Non-pigmented ciliary epithelial cell (primary cell): ENCODE data around the gene TANC1.

Experiments used
- DNase-seq: peaks from one replicate; pipeline ENCODE4 v3.0.0-alpha.2; 2010; ENCODE audit warnings: low read depth

TANC1 gene

GRCh38 chr2:159196393-159196925, 228.0 kb downstream of the TANC1 start:
- no peak for DNase-seq

- DNase-seq: no peak
Observed at GRCh38 chr2:159199236-159199635, 230.8 kb downstream of the TANC1 start.

- no peak for DNase-seq
Observed at GRCh38 chr2:159199761-159200465, 231.5 kb downstream of the TANC1 start.

DNA sequence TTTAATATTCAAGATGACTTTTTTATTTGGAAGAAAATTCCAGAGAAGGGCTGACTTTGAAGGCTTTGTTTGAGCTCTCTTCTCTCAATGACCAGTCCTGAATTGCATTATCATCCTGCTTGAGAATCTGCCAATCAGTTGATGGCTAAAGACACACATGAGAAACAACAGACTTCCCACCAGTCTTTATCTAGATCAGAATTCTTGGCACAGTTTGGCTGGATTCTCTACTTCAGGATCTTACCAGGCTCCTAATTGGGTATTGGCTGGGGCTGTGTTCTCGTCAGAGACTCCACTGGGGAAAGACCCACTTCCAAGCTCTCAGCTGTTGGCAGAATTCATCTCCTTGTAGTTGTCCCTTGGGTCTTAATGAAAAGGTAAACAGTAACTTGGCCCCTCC, 232.1 kb downstream of the TANC1 start:
- no peak for DNase-seq

GRCh38 chr2:159201360-159202063, 233.1 kb downstream of the TANC1 start:
- DNase-seq: no peak

GRCh38 chr2:159202568-159203071, 234.2 kb downstream of the TANC1 start:
- DNase-seq: peak; percentile 100

- no peak for DNase-seq
Observed at GRCh38 chr2:159204381-159205144, 236.1 kb downstream of the TANC1 start.

GRCh38 chr2:159206736-159207380, 238.4 kb downstream of the TANC1 start:
- DNase-seq: no peak

DNA sequence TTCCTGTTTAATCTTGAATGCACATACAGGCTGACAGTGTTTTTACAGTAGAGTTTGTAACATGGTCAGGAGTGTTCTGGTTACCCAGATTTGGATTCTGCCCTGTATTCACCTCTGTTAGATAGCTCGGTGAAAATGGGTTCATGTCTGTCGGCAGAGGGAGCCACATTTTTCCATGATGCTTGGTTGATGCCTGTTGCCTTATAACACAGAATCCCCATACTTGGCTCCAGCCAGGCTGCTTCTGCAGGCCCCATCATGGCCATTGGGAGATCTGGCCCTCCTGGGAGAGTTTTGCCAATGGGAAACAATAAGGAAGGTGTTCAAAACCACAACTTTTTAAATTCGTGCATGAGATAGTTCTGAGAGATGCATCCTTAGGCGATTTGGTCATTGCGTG, 240.0 kb downstream of the TANC1 start:
- no peak for DNase-seq

DNA sequence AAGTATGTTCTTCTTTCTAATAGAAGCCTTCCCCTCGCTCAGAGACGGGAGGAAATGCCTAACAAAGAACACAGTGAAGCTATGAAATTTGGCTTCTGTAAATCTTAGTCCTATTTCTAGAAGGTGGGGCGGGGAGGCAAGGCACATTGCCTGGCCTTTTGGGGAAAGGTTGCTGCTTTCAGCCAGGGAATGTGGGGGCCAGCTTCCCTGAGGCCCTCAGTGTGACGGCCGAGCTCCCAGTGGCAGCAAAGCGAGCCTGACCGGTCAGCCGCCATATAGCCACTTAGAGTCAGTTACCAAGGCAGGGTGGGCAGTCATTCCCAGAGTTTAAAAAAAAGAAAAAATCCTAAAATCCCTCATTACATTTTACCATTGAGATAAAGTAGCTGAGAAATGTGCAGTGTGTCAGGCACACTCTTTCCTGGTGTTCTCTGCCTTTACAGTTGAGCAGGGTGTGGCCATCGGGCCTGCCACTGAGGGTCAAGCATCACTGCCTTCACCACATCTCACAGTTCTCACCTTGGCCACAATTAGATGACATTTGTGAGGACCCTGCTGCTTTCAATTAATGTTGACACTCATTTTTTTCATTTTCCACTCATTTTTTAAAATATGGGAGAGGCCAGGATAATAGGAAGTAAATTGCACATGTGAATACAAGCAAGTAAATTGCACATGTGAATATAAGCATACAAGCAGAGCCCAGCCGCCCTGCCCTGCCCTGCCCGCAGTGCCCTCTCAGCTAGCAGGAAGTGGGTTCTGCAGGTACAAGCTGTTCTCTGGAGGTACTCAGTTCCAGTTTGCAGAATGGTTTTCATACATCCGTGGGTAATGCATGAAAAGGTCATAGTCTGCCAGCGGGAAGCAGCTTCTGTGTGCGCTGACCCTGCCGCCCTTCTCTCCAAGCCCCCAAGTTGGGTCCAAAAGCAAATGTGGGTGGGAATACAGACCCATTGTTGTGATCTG, 241.2 kb downstream of the TANC1 start:
- DNase-seq: no peak

DNA sequence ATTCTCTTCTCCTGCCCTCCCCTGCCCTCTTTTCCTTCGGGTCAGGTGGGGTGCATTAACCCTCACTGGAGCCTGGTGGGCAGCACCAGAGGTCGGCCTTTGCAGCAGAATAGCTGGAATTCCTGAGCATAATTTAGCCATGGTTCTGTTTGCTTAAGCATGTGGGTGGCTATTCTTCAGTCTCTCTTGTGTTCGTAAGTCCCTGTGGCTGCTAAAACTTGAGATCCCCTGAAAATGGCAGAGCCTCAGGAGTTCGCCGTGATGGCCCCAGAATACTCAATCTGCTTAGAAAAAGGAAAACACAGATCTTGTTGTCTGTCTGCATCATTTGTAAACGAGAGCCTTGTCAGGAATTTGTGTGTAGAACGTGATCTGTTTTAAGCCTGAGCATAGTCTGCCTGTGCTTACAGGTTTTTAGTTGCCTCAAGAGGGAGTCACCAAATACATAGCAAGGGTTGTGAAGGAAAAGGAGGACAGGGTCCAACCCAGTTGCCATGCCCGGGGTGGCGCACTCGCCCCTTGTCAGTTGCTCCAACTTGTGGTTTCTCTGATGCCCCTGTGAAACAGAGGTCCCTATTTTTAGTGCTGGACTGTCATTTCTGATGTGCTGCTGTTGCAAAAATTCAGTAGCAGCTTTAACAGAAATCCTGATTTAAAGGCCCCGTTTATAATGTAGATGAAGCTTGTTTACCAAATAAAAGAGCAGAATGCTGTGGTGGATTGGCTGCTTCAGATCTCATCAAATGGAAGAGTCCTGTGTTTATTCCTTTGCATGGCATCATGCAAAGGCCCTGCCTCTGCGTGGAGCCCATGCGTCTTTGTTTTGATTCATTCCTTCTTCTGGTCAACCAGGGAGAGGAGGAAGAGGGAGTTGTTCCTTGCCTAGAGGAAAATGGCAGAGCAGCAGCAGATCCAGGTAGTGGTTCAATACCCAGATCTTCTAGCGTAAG, 243.3 kb downstream of the TANC1 start:
- no peak for DNase-seq

DNA sequence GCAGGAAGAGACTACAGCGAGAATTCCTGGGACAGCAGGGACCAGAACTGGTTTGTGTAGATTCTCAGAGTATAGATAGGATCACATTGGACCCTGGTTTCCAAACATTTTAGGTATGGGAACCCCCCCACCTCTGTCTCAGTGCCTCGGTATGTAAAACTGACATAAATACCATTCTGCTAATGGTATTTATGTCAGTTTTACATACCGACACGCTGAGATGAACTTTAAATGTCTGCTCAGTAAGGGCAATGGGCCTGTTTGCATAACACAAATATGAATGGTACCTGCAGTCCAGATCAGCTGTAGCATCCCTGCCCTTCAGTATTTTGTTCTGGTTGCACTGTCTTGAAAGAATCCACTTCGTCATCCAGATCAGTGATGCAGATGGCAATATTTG, 244.9 kb downstream of the TANC1 start:
- DNase-seq: no peak

GRCh38 chr2:159214325-159214865, 246.0 kb downstream of the TANC1 start:
- DNase-seq: no peak

GRCh38 chr2:159215116-159215515, 246.7 kb downstream of the TANC1 start:
- no peak for DNase-seq

GRCh38 chr2:159217676-159218075, 249.2 kb downstream of the TANC1 start:
- DNase-seq: no peak

GRCh38 chr2:159218389-159218788, 249.9 kb downstream of the TANC1 start:
- DNase-seq: no peak

GRCh38 chr2:159219394-159219998, 251.1 kb downstream of the TANC1 start:
- no peak for DNase-seq

DNA sequence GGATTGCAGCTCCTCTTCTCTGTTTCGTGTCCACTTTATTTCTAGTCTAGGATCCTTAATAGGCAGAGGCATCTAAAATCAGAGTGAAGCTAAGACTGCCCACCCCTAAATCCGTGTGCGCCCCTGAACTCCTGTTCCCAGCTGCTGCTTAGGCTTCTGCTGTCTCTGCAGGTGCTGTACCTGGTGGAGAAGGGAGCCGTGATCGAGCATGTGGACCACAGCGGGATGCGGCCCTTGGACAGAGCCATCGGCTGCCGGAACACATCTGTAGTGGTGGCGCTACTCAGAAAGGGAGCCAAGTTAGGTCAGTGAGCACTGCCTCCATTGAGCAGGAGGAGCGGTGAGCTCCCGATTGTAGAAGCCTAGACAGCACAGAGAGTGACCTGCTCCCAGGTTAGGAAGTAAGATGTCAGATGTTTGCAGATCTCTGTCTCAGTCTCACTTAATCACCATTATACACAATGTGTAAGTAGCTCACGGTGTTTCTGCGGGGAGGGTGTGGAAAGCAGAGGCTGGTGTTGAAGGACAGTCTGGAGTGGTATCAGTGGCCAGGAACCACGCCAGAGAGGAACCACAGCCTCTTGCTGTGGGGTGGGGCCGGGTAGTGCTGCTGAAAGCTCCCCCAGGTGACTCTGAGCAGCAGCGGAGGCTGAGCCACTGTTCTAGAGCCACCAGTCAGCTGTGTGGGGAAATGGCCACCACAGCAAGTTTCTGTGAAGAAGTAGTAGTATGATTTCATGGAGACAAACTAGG, 255.8 kb downstream of the TANC1 start:
- no peak for DNase-seq
